CD14-positive monocyte (primary cell): ENCODE data around the gene RANBP1. TPM values are rescaled to one million over a fixed set of nuclear protein-coding genes. Genes with fewer than 3 reads are reported as not detected.
"Not testable (repeated sequence)": the region's sequence is repeated elsewhere in the genome, so short reads cannot be mapped to it uniquely, and the experiment has no call there.

Experiments
- DNase-seq, 3 donors: peaks; one replicate each; pipeline ENCODE4 v3.0.0-alpha.2; 2011 to 2022
- H2AFZ ChIP-seq: 2 replicates; pipeline ENCODE4 v1.6.0; 2012; ENCODE audit warnings: mild to moderate bottlenecking, low read depth, low read length, inconsistent platforms; ENCODE audit not compliant: insufficient read depth, poor library complexity, severe bottlenecking
- H3K27ac ChIP-seq, 2 donors: 1 replicate in 1 of 2; 2 replicates in 1 of 2; pipeline ENCODE4 v1.5.1; 2012 to 2013; ENCODE audit warnings: low read length in 2 of 2, control low read depth in 1 of 2, inconsistent platforms in 1 of 2, low read depth in 1 of 2, mild to moderate bottlenecking in 1 of 2
- H3K27me3 ChIP-seq, 2 donors: one replicate each; pipeline versions ENCODE4 v1.6.0 to v1.6.1; 2011 to 2013; ENCODE audit warnings: low read length in 2 of 2; ENCODE audit not compliant: control insufficient read depth in 2 of 2, insufficient read depth in 2 of 2
- H3K36me3 ChIP-seq, 2 donors: replicated peaks in 1 of 2; 1 replicate in 1 of 2; 2 replicates in 1 of 2; pipeline versions ENCODE4 v1.5.1 to v1.6.1; 2012 to 2013; ENCODE audit warnings: low read length in 2 of 2, control low read depth in 1 of 2, inconsistent platforms in 1 of 2, mild to moderate bottlenecking in 1 of 2; ENCODE audit not compliant: insufficient read depth in 2 of 2, control insufficient read depth in 1 of 2
- H3K4me1 ChIP-seq, 2 donors: 1 replicate in 1 of 2; 2 replicates in 1 of 2; pipeline versions ENCODE4 v1.5.1 to v1.6.1; 2012 to 2013; ENCODE audit warnings: low read length in 2 of 2, control low read depth in 1 of 2, inconsistent platforms in 1 of 2, mild to moderate bottlenecking in 1 of 2, moderate library complexity in 1 of 2; ENCODE audit not compliant: insufficient read depth in 2 of 2, control insufficient read depth in 1 of 2
- H3K4me2 ChIP-seq: replicated peaks from 2 replicates; pipeline ENCODE3; 2012; ENCODE audit warnings: low read length, moderate library complexity, mild to moderate bottlenecking; ENCODE audit not compliant: poor library complexity, severe bottlenecking; ENCODE audit errors: extremely low read depth
- H3K4me3 ChIP-seq, 3 experiments: fragments of 200-600 bp in 1 of 3; sonication (generic) in 1 of 3; replicated peaks in 1 of 3; 1 replicate in 2 of 3; 2 replicates in 1 of 3; pipeline ENCODE4 v1.5.1; 2011 to 2013; ENCODE audit warnings: low read length in 3 of 3, mild to moderate bottlenecking in 3 of 3, control low read depth in 2 of 3, low read depth in 2 of 3, inconsistent platforms in 1 of 3, moderate library complexity in 1 of 3
- H3K79me2 ChIP-seq: 2 replicates; pipeline ENCODE4 v1.6.0; 2012; ENCODE audit warnings: mild to moderate bottlenecking, control low read depth, inconsistent platforms, low read length, moderate library complexity; ENCODE audit not compliant: insufficient read depth
- H3K9ac ChIP-seq: 2 replicates; pipeline ENCODE4 v1.6.0; 2017; ENCODE audit warnings: low read length, mild to moderate bottlenecking; ENCODE audit not compliant: insufficient read depth, poor library complexity, severe bottlenecking
- H3K9me3 ChIP-seq, 2 donors: replicated peaks in 1 of 2; 1 replicate in 1 of 2; 2 replicates in 1 of 2; pipeline versions ENCODE4 v1.5.1 to v1.6.1; 2012 to 2013; ENCODE audit warnings: low read length in 2 of 2, control low read depth in 1 of 2; ENCODE audit not compliant: control insufficient read depth in 1 of 2, insufficient read depth in 1 of 2
- H4K20me1 ChIP-seq: 2 replicates; pipeline ENCODE4 v1.6.0; 2012; ENCODE audit warnings: mild to moderate bottlenecking, low read length, control low read depth, moderate library complexity; ENCODE audit not compliant: insufficient read depth
- H3K27ac Mint-ChIP-seq, 7 donors: one replicate each; pipeline ENCODE4 v1.8.0; 2020; ENCODE audit warnings: mild to moderate bottlenecking in 7 of 7, mixed read lengths in 7 of 7, moderate library complexity in 6 of 7, inconsistent platforms in 2 of 7
- H3K27me3 Mint-ChIP-seq, 3 donors: one replicate each; pipeline ENCODE4 v1.8.0; 2021 to 2022; ENCODE audit warnings: low read depth in 3 of 3, mild to moderate bottlenecking in 3 of 3, mixed read lengths in 3 of 3, moderate library complexity in 3 of 3, inconsistent platforms in 1 of 3
- H3K36me3 Mint-ChIP-seq, 2 donors: one replicate each; pipeline ENCODE4 v1.8.0; 2020; ENCODE audit warnings: mixed read lengths in 2 of 2, inconsistent platforms in 1 of 2, mild to moderate bottlenecking in 1 of 2
- H3K4me1 Mint-ChIP-seq: one replicate; pipeline ENCODE4 v1.8.0; 2020; ENCODE audit warnings: mild to moderate bottlenecking, mixed read lengths
- H3K4me3 Mint-ChIP-seq, 2 donors: one replicate each; pipeline ENCODE4 v1.8.0; 2020; ENCODE audit warnings: mild to moderate bottlenecking in 2 of 2, mixed read lengths in 2 of 2, moderate library complexity in 1 of 2
- H3K9me3 Mint-ChIP-seq, 7 donors: one replicate each; pipeline ENCODE4 v1.8.0; 2020 to 2022; ENCODE audit warnings: mixed read lengths in 7 of 7, mild to moderate bottlenecking in 6 of 7, moderate library complexity in 6 of 7, inconsistent platforms in 2 of 7
- CTCF ChIP-seq: fragments of 200-600 bp; IDR thresholded peaks from one replicate; pipeline ENCODE4 v1.8.0; 2022; ENCODE audit warnings: antibody characterized with exemption, mild to moderate bottlenecking
- WGBS: methylation state at CpG from one replicate; pipeline ENCODE4 v1.1.5; 2013; ENCODE audit warnings: missing lambda C conversion rate; ENCODE audit not compliant: insufficient coverage; 5-methylcytosine and 5-hydroxymethylcytosine counted together
- intact Hi-C, 2 donors: fragments of 100-400 bp; cut with micrococcal nuclease; formaldehyde crosslinking; loops; one replicate each; pipeline versions ENCODE4 v1.15.0 to v1.15.1; 2023
- polyA minus RNA-seq: library from RNA; depleted of rRNA, polyadenylated mRNA; stranded (reverse); fragments of >200 nt; gene quantifications from 2 replicates; pipeline ENCODE4 v1.2.3, GENCODE V29; 2012
- polyA plus RNA-seq, 3 donors: library from polyadenylated mRNA; depleted of rRNA in 1 of 3; unstranded in 2 of 3; stranded (reverse) in 1 of 3; fragments of 300-500 nt in 2 of 3; fragments of >200 nt in 1 of 3; fragmentation: Illumina TruSeq in 2 of 3; gene quantifications; 1 replicate in 2 of 3; 2 replicates in 1 of 3; pipeline ENCODE4 v1.2.3, GENCODE V29; 2012 to 2021
- total RNA-seq, 12 experiments: library from RNA in 1 of 12; stranded (reverse) in 1 of 12; fragments of 120-200 nt in 1 of 12; gene quantifications; one replicate each; pipeline ENCODE4 v1.2.4 and lab custom pipeline; 2013 to 2026; ENCODE audit warnings: mixed read lengths in 6 of 12, inconsistent platforms in 1 of 12

The RANBP1 gene
- 71.6 TPM for total RNA-seq (2013)
- 10 to 100 TPM; 45.0 to 52.3 (median 47.4) TPM for polyA plus RNA-seq
- 36.6 and 84.8 TPM in 2 replicates for polyA minus RNA-seq
- 3.9 to 26.4 (median 13.9) reads per million in 11 experiments for total RNA-seq (lab: John Stamatoyannopoulos, UW)

GRCh38 chr22:20115691-20116375 lies at the start of gene RANBP1:
Gene RANBP1, plus strand, starts transcription at chr22:20116104. Its CDS starts 81 bp downstream, at chr22:20116185.
- intact Hi-C loops, result loop anchor here (2.0 to 10.0 kb wide), 5 partner anchors 35 to 381 kb away; partner anchors contain the start of genes TANGO2 (in 2 of the 2), DGCR8 (in 1 of the 2), GNB1L (in 1 of the 2) and KLHL22 (in 1 of the 2)
- Histone ChIP-seq H3K9me3 (no peaks in the 10 kb centered on the region), H3K9ac (peak within 1 kb of the TSS; percentile 95), H3K4me1 (peaks cover 21 to 33% of the 10 kb centered on the region in 2 donors), H3K4me2 (peak within 1 kb of the TSS; percentile 89), H3K27me3 (no peaks in the 10 kb centered on the region), H4K20me1 (peaks cover 27% of the 10 kb centered on the region), H3K79me2 (peaks cover 66% of the 10 kb centered on the region), H2AFZ (peak within 1 kb of the TSS; percentile 82), H3K4me3 (peak within 1 kb of the TSS; percentile 70 to 83 (median 76)), H3K36me3 (peaks cover 43 to 69% of the 10 kb centered on the region in 2 donors), H3K27ac (peak within 1 kb of the TSS; percentile 80 to 98)
- H3K36me3 Mint-ChIP-seq, result peaks cover 32 to 58% of the 10 kb centered on the region in 2 donors
- H3K9me3 Mint-ChIP-seq, result no peaks in the 10 kb centered on the region
- peak within 1 kb of the TSS; percentile 89 to 97 (median 95) for H3K27ac Mint-ChIP-seq
- H3K4me3 Mint-ChIP-seq, result peak within 1 kb of the TSS; percentile 80 to 90
- 88% methylated on average over 27 of the region's 30 CpGs for WGBS
- H3K4me1 Mint-ChIP-seq, result peaks cover 22% of the 10 kb centered on the region
- no peak for DNase-seq
- H3K27me3 Mint-ChIP-seq, result peaks cover 0 to 1% (median 0%) of the 10 kb centered on the region in 3 donors
- no peak for TF ChIP-seq CTCF

GRCh38 chr22:20066617-20067383 lies 49.1 kb upstream of the RANBP1 start:
- 86% methylated on average over 6 of the region's 11 CpGs for WGBS
- Mint-ChIP-seq H3K27ac (no peak overlapping the region), H3K27me3 (no peaks in the 10 kb centered on the region), H3K4me1 (no peaks in the 10 kb centered on the region), H3K9me3 (no peaks in the 10 kb centered on the region), H3K36me3 (peaks cover 21 to 36% of the 10 kb centered on the region in 2 donors), H3K4me3 (no peak overlapping the region)
- intact Hi-C loops, result no loop called here
- H3K9me3 ChIP-seq, result no peaks in the 10 kb centered on the region
- TF ChIP-seq CTCF, result no peak
- no peak overlapping the region for H3K4me3 ChIP-seq
- H3K4me1 ChIP-seq, result no peaks in the 10 kb centered on the region
- no peaks in the 10 kb centered on the region for H3K27me3 ChIP-seq
- no peak overlapping the region for H3K9ac ChIP-seq
- no peaks in the 10 kb centered on the region for H3K79me2 ChIP-seq
- peaks cover 28 to 42% of the 10 kb centered on the region in 2 donors for H3K36me3 ChIP-seq
- no peak overlapping the region for H3K4me2 ChIP-seq
- H2AFZ ChIP-seq, result no peak overlapping the region
- peaks cover 6% of the 10 kb centered on the region for H4K20me1 ChIP-seq
- DNase-seq, result no peak
- no peak overlapping the region for H3K27ac ChIP-seq

- H3K9me3 Mint-ChIP-seq, H3K4me1 Mint-ChIP-seq, H3K27me3 ChIP-seq, H3K9ac ChIP-seq, H3K9me3 ChIP-seq, H3K27ac ChIP-seq, H3K27me3 Mint-ChIP-seq, H3K4me2 ChIP-seq, H3K4me1 ChIP-seq, H3K4me3 Mint-ChIP-seq, H3K4me3 ChIP-seq, H2AFZ ChIP-seq, intact Hi-C loops, H4K20me1 ChIP-seq, DNase-seq, H3K79me2 ChIP-seq: not testable (repeated sequence)
- no CpG with 5 or more reads among the region's 3 CpGs for WGBS
- H3K36me3 ChIP-seq, result peaks cover 24 to 37% of the 10 kb centered on the region in 2 donors
- Mint-ChIP-seq H3K27ac (peak overlapping the region in 1 of 7 donors; percentile 63), H3K36me3 (peaks cover 20 to 31% of the 10 kb centered on the region in 2 donors)
Observed at GRCh38 chr22:20067384-20067682, 48.6 kb upstream of the RANBP1 start.
